ENCODE results near the gene ATP1A4. TPM values are rescaled to one million over a fixed set of nuclear protein-coding genes. Genes with fewer than 3 reads are reported as not detected.
"Not testable (repeated sequence)": the region's sequence is repeated elsewhere in the genome, so short reads cannot be mapped to it uniquely, and the experiment has no call there.

ATP1A4 gene
- total RNA-seq, 3 donors from 2014 or later: not detected

GRCh38 chr1:160116283-160117147 lies 34.9 kb upstream of the ATP1A4 start:
- Mint-ChIP-seq H3K4me1 (ENCODE audit: low read depth) (no peaks in the 10 kb centered on the region), H3K36me3 (ENCODE audit: insufficient read depth) (no peaks in the 10 kb centered on the region), H3K9me3 (no peaks in the 10 kb centered on the region), H3K4me3 (no peak overlapping the region), H3K27me3 (ENCODE audit: low read depth) (peaks cover 22% of the 10 kb centered on the region)
- ATAC-seq (no peak), DNase-seq (no peak)

GRCh38 chr1:160117300-160117699 lies 34.1 kb upstream of the ATP1A4 start:
- DNase-seq (no peak), ATAC-seq (no peak)
- Mint-ChIP-seq H3K9me3 (no peaks in the 10 kb centered on the region), H3K4me1 (ENCODE audit: low read depth) (no peaks in the 10 kb centered on the region), H3K27me3 (ENCODE audit: low read depth) (peaks cover 21% of the 10 kb centered on the region), H3K36me3 (ENCODE audit: insufficient read depth) (no peaks in the 10 kb centered on the region), H3K4me3 (no peak overlapping the region)

GRCh38 chr1:160117709-160118183 lies 33.7 kb upstream of the ATP1A4 start:
- H3K9me3 Mint-ChIP-seq: no peaks in the 10 kb centered on the region
- no peak for ATAC-seq

GRCh38 chr1:160118928-160119327 lies 32.5 kb upstream of the ATP1A4 start:
- DNase-seq: no peak
- no peak for ATAC-seq
- H3K9me3 Mint-ChIP-seq: no peaks in the 10 kb centered on the region
- no peak overlapping the region for H3K4me3 Mint-ChIP-seq
- no peaks in the 10 kb centered on the region for H3K4me1 Mint-ChIP-seq (ENCODE audit: low read depth)
- peaks cover 16% of the 10 kb centered on the region for H3K27me3 Mint-ChIP-seq (ENCODE audit: low read depth)
- no peaks in the 10 kb centered on the region for H3K36me3 Mint-ChIP-seq (ENCODE audit: insufficient read depth)

More at GRCh38 chr1:160117709-160118183, 33.7 kb upstream of the ATP1A4 start:
- Mint-ChIP-seq H3K4me3 (no peak overlapping the region), H3K27me3 (ENCODE audit: low read depth) (peaks cover 18% of the 10 kb centered on the region), H3K36me3 (ENCODE audit: insufficient read depth) (no peaks in the 10 kb centered on the region), H3K4me1 (ENCODE audit: low read depth) (no peaks in the 10 kb centered on the region)
- DNase-seq: no peak

- H3K36me3 Mint-ChIP-seq (ENCODE audit: insufficient read depth): no peaks in the 10 kb centered on the region
- DNase-seq (no peak), ATAC-seq (no peak)
- no peak overlapping the region for H3K4me3 Mint-ChIP-seq
- peaks cover 11% of the 10 kb centered on the region for H3K27me3 Mint-ChIP-seq (ENCODE audit: low read depth)
- no peaks in the 10 kb centered on the region for H3K9me3 Mint-ChIP-seq
- no peaks in the 10 kb centered on the region for H3K4me1 Mint-ChIP-seq (ENCODE audit: low read depth)
Measured at GRCh38 chr1:160120797-160121196, 30.6 kb upstream of the ATP1A4 start.

- H3K36me3 Mint-ChIP-seq (ENCODE audit: insufficient read depth): no peaks in the 10 kb centered on the region
- no peaks in the 10 kb centered on the region for H3K9me3 Mint-ChIP-seq
- ATAC-seq: no peak
- no peak overlapping the region for H3K4me3 Mint-ChIP-seq
- H3K4me1 Mint-ChIP-seq (ENCODE audit: low read depth): no peaks in the 10 kb centered on the region
- H3K27me3 Mint-ChIP-seq (ENCODE audit: low read depth): peaks cover 6% of the 10 kb centered on the region
- DNase-seq: no peak
Measured at GRCh38 chr1:160121388-160121787, 30.0 kb upstream of the ATP1A4 start.

- no peak overlapping the region for H3K4me3 Mint-ChIP-seq
- ATAC-seq (no peak), DNase-seq (no peak)
- H3K4me1 Mint-ChIP-seq (ENCODE audit: low read depth): no peaks in the 10 kb centered on the region
- H3K9me3 Mint-ChIP-seq: no peaks in the 10 kb centered on the region
- no peaks in the 10 kb centered on the region for H3K36me3 Mint-ChIP-seq (ENCODE audit: insufficient read depth)
- no peaks in the 10 kb centered on the region for H3K27me3 Mint-ChIP-seq (ENCODE audit: low read depth)
Measured at GRCh38 chr1:160122978-160123495, 28.4 kb upstream of the ATP1A4 start.

- ATAC-seq (no peak), DNase-seq (no peak)
- H3K4me1 Mint-ChIP-seq (ENCODE audit: low read depth): no peaks in the 10 kb centered on the region
- no peaks in the 10 kb centered on the region for H3K9me3 Mint-ChIP-seq
- no peaks in the 10 kb centered on the region for H3K27me3 Mint-ChIP-seq (ENCODE audit: low read depth)
- no peaks in the 10 kb centered on the region for H3K36me3 Mint-ChIP-seq (ENCODE audit: insufficient read depth)
- H3K4me3 Mint-ChIP-seq: no peak overlapping the region
Measured at GRCh38 chr1:160123726-160124125, 27.7 kb upstream of the ATP1A4 start.

GRCh38 chr1:160124705-160125478 lies 26.5 kb upstream of the ATP1A4 start:
- Mint-ChIP-seq H3K36me3 (ENCODE audit: insufficient read depth) (no peaks in the 10 kb centered on the region), H3K4me3 (no peak overlapping the region), H3K4me1 (ENCODE audit: low read depth) (no peaks in the 10 kb centered on the region), H3K27me3 (ENCODE audit: low read depth) (no peaks in the 10 kb centered on the region), H3K9me3 (no peaks in the 10 kb centered on the region)
- DNase-seq (no peak), ATAC-seq (no peak)

- no peak overlapping the region for H3K4me3 Mint-ChIP-seq
- no peaks in the 10 kb centered on the region for H3K9me3 Mint-ChIP-seq
- no peaks in the 10 kb centered on the region for H3K4me1 Mint-ChIP-seq (ENCODE audit: low read depth)
- no peaks in the 10 kb centered on the region for H3K36me3 Mint-ChIP-seq (ENCODE audit: insufficient read depth)
- no peak for ATAC-seq
- DNase-seq: no peak
- H3K27me3 Mint-ChIP-seq (ENCODE audit: low read depth): peaks cover 1% of the 10 kb centered on the region
Measured at GRCh38 chr1:160125746-160126145, 25.7 kb upstream of the ATP1A4 start.

GRCh38 chr1:160126342-160126741 lies 25.1 kb upstream of the ATP1A4 start:
- not testable (repeated sequence) for H3K4me3 Mint-ChIP-seq; H3K27me3 Mint-ChIP-seq (ENCODE audit: low read depth); H3K36me3 Mint-ChIP-seq (ENCODE audit: insufficient read depth); ATAC-seq; DNase-seq; H3K4me1 Mint-ChIP-seq (ENCODE audit: low read depth); H3K9me3 Mint-ChIP-seq

- no peaks in the 10 kb centered on the region for H3K9me3 Mint-ChIP-seq
- no peaks in the 10 kb centered on the region for H3K4me1 Mint-ChIP-seq (ENCODE audit: low read depth)
- no peak overlapping the region for H3K4me3 Mint-ChIP-seq
- no peaks in the 10 kb centered on the region for H3K36me3 Mint-ChIP-seq (ENCODE audit: insufficient read depth)
- DNase-seq (no peak), ATAC-seq (no peak)
- H3K27me3 Mint-ChIP-seq (ENCODE audit: low read depth): peaks cover 11% of the 10 kb centered on the region
Measured at GRCh38 chr1:160127381-160127780, 24.0 kb upstream of the ATP1A4 start.

- Mint-ChIP-seq H3K9me3 (no peaks in the 10 kb centered on the region), H3K4me3 (no peak overlapping the region), H3K36me3 (ENCODE audit: insufficient read depth) (no peaks in the 10 kb centered on the region), H3K27me3 (ENCODE audit: low read depth) (peaks cover 12% of the 10 kb centered on the region), H3K4me1 (ENCODE audit: low read depth) (no peaks in the 10 kb centered on the region)
- DNase-seq: no peak
- ATAC-seq: no peak
Measured at GRCh38 chr1:160127865-160128523, 23.4 kb upstream of the ATP1A4 start.

GRCh38 chr1:160128636-160129035 lies 22.8 kb upstream of the ATP1A4 start:
- H3K36me3 Mint-ChIP-seq (ENCODE audit: insufficient read depth): no peaks in the 10 kb centered on the region
- no peaks in the 10 kb centered on the region for H3K9me3 Mint-ChIP-seq
- H3K4me1 Mint-ChIP-seq (ENCODE audit: low read depth): no peaks in the 10 kb centered on the region
- H3K27me3 Mint-ChIP-seq (ENCODE audit: low read depth): peaks cover 13% of the 10 kb centered on the region
- ATAC-seq: no peak
- no peak for DNase-seq
- no peak overlapping the region for H3K4me3 Mint-ChIP-seq
